Right lobe of liver (tissue), 4 donors: Measurements from ENCODE around the gene AMPD1.

Source experiments
- POLR2A ChIP-seq: fragments of 450-650 bp; IDR thresholded peaks from one replicate; pipeline ENCODE4 v1.6.1; 2017; ENCODE audit warnings: antibody characterized with exemption, mild to moderate bottlenecking
- TF ChIP-seq, protein P1 (sequence below), 4 donors: fragments of 200-600 bp in 3 of 4; fragments of 450-650 bp in 1 of 4; IDR thresholded peaks; one replicate each; pipeline versions ENCODE4 v1.5.1 to v1.8.0; 2016 to 2022; ENCODE audit warnings: antibody characterized with exemption in 4 of 4, mild to moderate bottlenecking in 2 of 4
- donor health status: DM: no; HTN: no; CAD: no.
- donor health status: DM: no; HTN: no; CAD: no.
- donor health status: DM: no; HTN: yes; CAD: no.

- TF ChIP-seq, protein P1, sequence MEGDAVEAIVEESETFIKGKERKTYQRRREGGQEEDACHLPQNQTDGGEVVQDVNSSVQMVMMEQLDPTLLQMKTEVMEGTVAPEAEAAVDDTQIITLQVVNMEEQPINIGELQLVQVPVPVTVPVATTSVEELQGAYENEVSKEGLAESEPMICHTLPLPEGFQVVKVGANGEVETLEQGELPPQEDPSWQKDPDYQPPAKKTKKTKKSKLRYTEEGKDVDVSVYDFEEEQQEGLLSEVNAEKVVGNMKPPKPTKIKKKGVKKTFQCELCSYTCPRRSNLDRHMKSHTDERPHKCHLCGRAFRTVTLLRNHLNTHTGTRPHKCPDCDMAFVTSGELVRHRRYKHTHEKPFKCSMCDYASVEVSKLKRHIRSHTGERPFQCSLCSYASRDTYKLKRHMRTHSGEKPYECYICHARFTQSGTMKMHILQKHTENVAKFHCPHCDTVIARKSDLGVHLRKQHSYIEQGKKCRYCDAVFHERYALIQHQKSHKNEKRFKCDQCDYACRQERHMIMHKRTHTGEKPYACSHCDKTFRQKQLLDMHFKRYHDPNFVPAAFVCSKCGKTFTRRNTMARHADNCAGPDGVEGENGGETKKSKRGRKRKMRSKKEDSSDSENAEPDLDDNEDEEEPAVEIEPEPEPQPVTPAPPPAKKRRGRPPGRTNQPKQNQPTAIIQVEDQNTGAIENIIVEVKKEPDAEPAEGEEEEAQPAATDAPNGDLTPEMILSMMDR (IDR thresholded peaks at IDR 0.05), result no peak
- no peak for TF ChIP-seq POLR2A
Measured at GRCh38 chr1:114707604-114708003, 12.3 kb upstream of the AMPD1 start.
